ENCODE data around the gene RPL36AL. TPM values are rescaled to one million over a fixed set of nuclear protein-coding genes. Genes with fewer than 3 reads are reported as not detected.

Gene RPL36AL
- polyA plus RNA-seq, 1 of the 3 experiments (the other 2 are of a cell fraction): 337 TPM

DNA sequence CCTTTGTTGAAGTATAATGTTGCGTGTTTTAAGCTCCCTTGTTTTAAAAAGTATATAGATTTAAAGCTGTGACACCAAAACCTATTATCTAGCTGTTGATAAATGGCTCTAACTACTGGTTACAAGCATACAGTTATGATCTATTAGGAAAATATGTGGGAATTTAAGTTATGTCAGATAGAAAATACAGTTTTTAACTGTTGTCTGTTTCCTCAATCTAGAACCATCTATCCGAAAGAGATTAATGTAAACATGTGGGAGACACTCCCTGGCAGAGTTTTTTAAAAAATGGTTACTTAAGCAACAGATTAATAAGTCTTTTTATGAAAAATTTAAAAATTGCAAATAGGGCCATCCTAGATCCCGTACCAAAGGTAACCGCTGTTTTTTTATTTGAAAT lies 8.2 kb downstream of the RPL36AL start:
- DNase-seq: no peak
- POLR2A ChIA-PET: no interaction called here
- H3K27me3 ChIP-seq (ENCODE audit: insufficient read depth): no peaks in the 10 kb centered on the region
- peaks cover 24% of the 10 kb centered on the region for H3F3A ChIP-seq (replicated peaks; ENCODE audit: insufficient read depth)
- H3K9me3 ChIP-seq: no peaks in the 10 kb centered on the region
- no peak for TF ChIP-seq MEF2A (IDR thresholded peaks at IDR 0.05; ENCODE audit: borderline replicate concordance, low read depth)
- no peak for TF ChIP-seq NRF1 (IDR thresholded peaks at IDR 0.05; ENCODE audit: low read depth, low read length)
- no peak for TF ChIP-seq GATA2 (CRISPR knock-in tag; IDR thresholded peaks at IDR 0.05)
- TF ChIP-seq, protein P1, sequence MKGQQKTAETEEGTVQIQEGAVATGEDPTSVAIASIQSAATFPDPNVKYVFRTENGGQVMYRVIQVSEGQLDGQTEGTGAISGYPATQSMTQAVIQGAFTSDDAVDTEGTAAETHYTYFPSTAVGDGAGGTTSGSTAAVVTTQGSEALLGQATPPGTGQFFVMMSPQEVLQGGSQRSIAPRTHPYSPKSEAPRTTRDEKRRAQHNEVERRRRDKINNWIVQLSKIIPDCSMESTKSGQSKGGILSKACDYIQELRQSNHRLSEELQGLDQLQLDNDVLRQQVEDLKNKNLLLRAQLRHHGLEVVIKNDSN (IDR thresholded peaks at IDR 0.05; ENCODE audit: borderline replicate concordance, low read depth): no peak
- TF ChIP-seq, protein P2, sequence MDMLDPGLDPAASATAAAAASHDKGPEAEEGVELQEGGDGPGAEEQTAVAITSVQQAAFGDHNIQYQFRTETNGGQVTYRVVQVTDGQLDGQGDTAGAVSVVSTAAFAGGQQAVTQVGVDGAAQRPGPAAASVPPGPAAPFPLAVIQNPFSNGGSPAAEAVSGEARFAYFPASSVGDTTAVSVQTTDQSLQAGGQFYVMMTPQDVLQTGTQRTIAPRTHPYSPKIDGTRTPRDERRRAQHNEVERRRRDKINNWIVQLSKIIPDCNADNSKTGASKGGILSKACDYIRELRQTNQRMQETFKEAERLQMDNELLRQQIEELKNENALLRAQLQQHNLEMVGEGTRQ (IDR thresholded peaks at IDR 0.05; ENCODE audit: borderline replicate concordance, low read depth, low read length): no peak
- no peak for TF ChIP-seq ELF1 (IDR thresholded peaks at IDR 0.05)
- TF ChIP-seq, protein P3, sequence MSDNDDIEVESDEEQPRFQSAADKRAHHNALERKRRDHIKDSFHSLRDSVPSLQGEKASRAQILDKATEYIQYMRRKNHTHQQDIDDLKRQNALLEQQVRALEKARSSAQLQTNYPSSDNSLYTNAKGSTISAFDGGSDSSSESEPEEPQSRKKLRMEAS (IDR thresholded peaks at IDR 0.05; ENCODE audit: low read depth): no peak
- TF ChIP-seq, protein P4, sequence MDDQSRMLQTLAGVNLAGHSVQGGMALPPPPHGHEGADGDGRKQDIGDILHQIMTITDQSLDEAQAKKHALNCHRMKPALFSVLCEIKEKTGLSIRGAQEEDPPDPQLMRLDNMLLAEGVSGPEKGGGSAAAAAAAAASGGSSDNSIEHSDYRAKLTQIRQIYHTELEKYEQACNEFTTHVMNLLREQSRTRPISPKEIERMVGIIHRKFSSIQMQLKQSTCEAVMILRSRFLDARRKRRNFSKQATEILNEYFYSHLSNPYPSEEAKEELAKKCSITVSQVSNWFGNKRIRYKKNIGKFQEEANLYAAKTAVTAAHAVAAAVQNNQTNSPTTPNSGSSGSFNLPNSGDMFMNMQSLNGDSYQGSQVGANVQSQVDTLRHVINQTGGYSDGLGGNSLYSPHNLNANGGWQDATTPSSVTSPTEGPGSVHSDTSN (IDR thresholded peaks at IDR 0.05): no peak
- TF ChIP-seq TAF1 (IDR thresholded peaks at IDR 0.05; ENCODE audit: borderline replicate concordance, low read depth, low read length): no peak
- no peak for TF ChIP-seq GABPA (IDR thresholded peaks at IDR 0.05; ENCODE audit: low read depth)
- no peak for TF ChIP-seq NFIC (IDR thresholded peaks at IDR 0.05; ENCODE audit: borderline replicate concordance)
- TF ChIP-seq, protein P5, sequence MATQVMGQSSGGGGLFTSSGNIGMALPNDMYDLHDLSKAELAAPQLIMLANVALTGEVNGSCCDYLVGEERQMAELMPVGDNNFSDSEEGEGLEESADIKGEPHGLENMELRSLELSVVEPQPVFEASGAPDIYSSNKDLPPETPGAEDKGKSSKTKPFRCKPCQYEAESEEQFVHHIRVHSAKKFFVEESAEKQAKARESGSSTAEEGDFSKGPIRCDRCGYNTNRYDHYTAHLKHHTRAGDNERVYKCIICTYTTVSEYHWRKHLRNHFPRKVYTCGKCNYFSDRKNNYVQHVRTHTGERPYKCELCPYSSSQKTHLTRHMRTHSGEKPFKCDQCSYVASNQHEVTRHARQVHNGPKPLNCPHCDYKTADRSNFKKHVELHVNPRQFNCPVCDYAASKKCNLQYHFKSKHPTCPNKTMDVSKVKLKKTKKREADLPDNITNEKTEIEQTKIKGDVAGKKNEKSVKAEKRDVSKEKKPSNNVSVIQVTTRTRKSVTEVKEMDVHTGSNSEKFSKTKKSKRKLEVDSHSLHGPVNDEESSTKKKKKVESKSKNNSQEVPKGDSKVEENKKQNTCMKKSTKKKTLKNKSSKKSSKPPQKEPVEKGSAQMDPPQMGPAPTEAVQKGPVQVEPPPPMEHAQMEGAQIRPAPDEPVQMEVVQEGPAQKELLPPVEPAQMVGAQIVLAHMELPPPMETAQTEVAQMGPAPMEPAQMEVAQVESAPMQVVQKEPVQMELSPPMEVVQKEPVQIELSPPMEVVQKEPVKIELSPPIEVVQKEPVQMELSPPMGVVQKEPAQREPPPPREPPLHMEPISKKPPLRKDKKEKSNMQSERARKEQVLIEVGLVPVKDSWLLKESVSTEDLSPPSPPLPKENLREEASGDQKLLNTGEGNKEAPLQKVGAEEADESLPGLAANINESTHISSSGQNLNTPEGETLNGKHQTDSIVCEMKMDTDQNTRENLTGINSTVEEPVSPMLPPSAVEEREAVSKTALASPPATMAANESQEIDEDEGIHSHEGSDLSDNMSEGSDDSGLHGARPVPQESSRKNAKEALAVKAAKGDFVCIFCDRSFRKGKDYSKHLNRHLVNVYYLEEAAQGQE (IDR thresholded peaks at IDR 0.05; ENCODE audit: low read depth, low read length): no peak
- TF ChIP-seq EP300 (IDR thresholded peaks at IDR 0.05; ENCODE audit: borderline replicate concordance in 1 of 2, low read depth in 1 of 2, low read length in 1 of 2): no peak
- TF ChIP-seq EZH2phosphoT487 (IDR thresholded peaks at IDR 0.05; ENCODE audit: borderline replicate concordance, low read depth): no peak
- TF ChIP-seq, protein P6, sequence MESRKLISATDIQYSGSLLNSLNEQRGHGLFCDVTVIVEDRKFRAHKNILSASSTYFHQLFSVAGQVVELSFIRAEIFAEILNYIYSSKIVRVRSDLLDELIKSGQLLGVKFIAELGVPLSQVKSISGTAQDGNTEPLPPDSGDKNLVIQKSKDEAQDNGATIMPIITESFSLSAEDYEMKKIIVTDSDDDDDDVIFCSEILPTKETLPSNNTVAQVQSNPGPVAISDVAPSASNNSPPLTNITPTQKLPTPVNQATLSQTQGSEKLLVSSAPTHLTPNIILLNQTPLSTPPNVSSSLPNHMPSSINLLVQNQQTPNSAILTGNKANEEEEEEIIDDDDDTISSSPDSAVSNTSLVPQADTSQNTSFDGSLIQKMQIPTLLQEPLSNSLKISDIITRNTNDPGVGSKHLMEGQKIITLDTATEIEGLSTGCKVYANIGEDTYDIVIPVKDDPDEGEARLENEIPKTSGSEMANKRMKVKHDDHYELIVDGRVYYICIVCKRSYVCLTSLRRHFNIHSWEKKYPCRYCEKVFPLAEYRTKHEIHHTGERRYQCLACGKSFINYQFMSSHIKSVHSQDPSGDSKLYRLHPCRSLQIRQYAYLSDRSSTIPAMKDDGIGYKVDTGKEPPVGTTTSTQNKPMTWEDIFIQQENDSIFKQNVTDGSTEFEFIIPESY (IDR thresholded peaks at IDR 0.05; ENCODE audit: borderline replicate concordance, low read depth): no peak
- TF ChIP-seq POLR2AphosphoS5 (IDR thresholded peaks at IDR 0.05; ENCODE audit: low read depth, low read length): no peak
- no peak for TF ChIP-seq SMC3 (IDR thresholded peaks at IDR 0.05; ENCODE audit: low read depth, low read length)
- no peak for TF ChIP-seq JUND (IDR thresholded peaks at IDR 0.05)
- no peak for TF ChIP-seq MXI1 (IDR thresholded peaks at IDR 0.05; ENCODE audit: low read depth, low read length)
- TF ChIP-seq RAD21 (IDR thresholded peaks at IDR 0.05; ENCODE audit: low read length): no peak
- H3K4me3 ChIP-seq (ENCODE audit: low read depth in 2 of 2, low read length in 1 of 2): no peak overlapping the region
- no peak overlapping the region for H2AFZ ChIP-seq (ENCODE audit: low read depth)
- no peak overlapping the region for H3K4me2 ChIP-seq
- peaks cover 24% of the 10 kb centered on the region for H3K79me2 ChIP-seq (ENCODE audit: insufficient read depth)
- peaks cover 0 to 17% of the 10 kb centered on the region in 2 experiments for H3K36me3 ChIP-seq (replicated peaks in 1 of 2; ENCODE audit: control insufficient read depth in 1 of 2, insufficient read depth in 2 of 2, low read length in 1 of 2)
- H4K20me1 ChIP-seq (ENCODE audit: insufficient read depth): no peaks in the 10 kb centered on the region
- no peaks in the 10 kb centered on the region for H3K4me1 ChIP-seq (ENCODE audit: control insufficient read depth in 1 of 2, insufficient read depth in 2 of 2, low read depth in 1 of 2, low read length in 1 of 2)
- WGBS (ENCODE audit: low lambda C conversion rate): 88% methylated on average over 4 of the region's 4 CpGs
- no peak overlapping the region for H3K9ac ChIP-seq
- H3K27ac ChIP-seq (ENCODE audit: low read depth in 2 of 2, low read length in 1 of 2): peak overlapping the region in 1 of 2 experiments; percentile 29; a peak in 1 of 4 replicates
- CTCF ChIA-PET: interaction anchor here (0.7 kb wide), 1 partner anchor 25 kb away, joined by 4 read pairs; no protein-coding TSS in a partner anchor
- no peaks in the 10 kb centered on the region for H3K9me2 ChIP-seq
